GM12874 (cell line): ENCODE data around the gene RNF144A.

Source experiments
- CTCF ChIP-seq: IDR thresholded peaks from 2 replicates; pipeline ENCODE4 v1.5.1; 2011; ENCODE audit warnings: low read depth, mild to moderate bottlenecking, control low read depth, low read length, moderate library complexity; ENCODE audit not compliant: insufficient read depth

RNF144A gene

GRCh38 chr2:6917071-6917760, at the start of gene RNF144A:
Gene RNF144A (plus strand): TSS chr2:6917412. CDS start chr2:6996927, 79,515 bp downstream.
- peak; percentile 60 for TF ChIP-seq CTCF

- no peak for TF ChIP-seq CTCF
Measured at GRCh38 chr2:6872394-6872793, 44.8 kb upstream of the RNF144A start.

GRCh38 chr2:6874032-6874431, 43.2 kb upstream of the RNF144A start:
- no peak for TF ChIP-seq CTCF

GRCh38 chr2:6876309-6876708, 40.9 kb upstream of the RNF144A start:
- TF ChIP-seq CTCF: no peak

GRCh38 chr2:6877402-6878304, 39.6 kb upstream of the RNF144A start, which contains the start of gene RSAD2:
Gene RSAD2 (plus strand): TSS chr2:6877777. CDS start chr2:6877801, 24 bp downstream.
- no peak for TF ChIP-seq CTCF

- no peak for TF ChIP-seq CTCF
Measured at GRCh38 chr2:6878549-6878948, 38.7 kb upstream of the RNF144A start.

GRCh38 chr2:6879011-6879410, 38.2 kb upstream of the RNF144A start:
- no peak for TF ChIP-seq CTCF
